ENCODE measurements around the gene KCNQ1.

KCNQ1 gene

GRCh38 chr11:2448661-2449547 lies 4.1 kb downstream of the KCNQ1 start:
- H4K8ac ChIP-seq (ENCODE audit: low read length): no peak overlapping the region
- H2BK15ac ChIP-seq (ENCODE audit: low read depth, poor library complexity, severe bottlenecking): no peak overlapping the region
- peak overlapping the region; percentile 11 for H2AFZ ChIP-seq (ENCODE audit: low read depth, low read length)
- no peak overlapping the region for H3K23ac ChIP-seq (ENCODE audit: low read length in 2 of 2)
- H3K14ac ChIP-seq (ENCODE audit: low read length in 2 of 2): no peak overlapping the region
- H4K91ac ChIP-seq (ENCODE audit: low read length): no peak overlapping the region
- no peak for DNase-seq
- H3K27ac ChIP-seq (ENCODE audit: low read length, poor library complexity, severe bottlenecking): no peak overlapping the region
- no peak overlapping the region for H2BK12ac ChIP-seq (ENCODE audit: low read length in 2 of 2)
- no peak overlapping the region for H3K4me2 ChIP-seq (ENCODE audit: low read length, poor library complexity, severe bottlenecking)
- peaks cover 9% of the 10 kb centered on the region for H3K4me1 ChIP-seq (ENCODE audit: control insufficient read depth, insufficient read depth, low read depth, low read length)
- no peaks in the 10 kb centered on the region for H3K79me1 ChIP-seq (replicated peaks; ENCODE audit: low read length, poor library complexity, severe bottlenecking)
- no peak overlapping the region for H3K4me3 ChIP-seq (ENCODE audit: insufficient read depth in 1 of 2, low read depth in 1 of 2, low read length in 2 of 2)
- H2BK120ac ChIP-seq (ENCODE audit: low read depth, low read length): no peak overlapping the region
- no peak overlapping the region for H3K18ac ChIP-seq (ENCODE audit: low read depth in 1 of 2, low read length in 2 of 2)
- no peaks in the 10 kb centered on the region for H3K36me3 ChIP-seq (ENCODE audit: control insufficient read depth in 1 of 2, insufficient read depth in 2 of 2, low read depth in 1 of 2, low read length in 2 of 2)
- H3K9me3 ChIP-seq (ENCODE audit: control insufficient read depth, low read length): no peaks in the 10 kb centered on the region
- H2AK5ac ChIP-seq (ENCODE audit: low read length, severe bottlenecking): no peak overlapping the region
- no peak overlapping the region for H2BK5ac ChIP-seq (ENCODE audit: low read depth, low read length, poor library complexity, severe bottlenecking)
- H3K4ac ChIP-seq (ENCODE audit: low read depth in 1 of 2, low read length in 2 of 2): no peak overlapping the region
- H3K27me3 ChIP-seq (ENCODE audit: control insufficient read depth in 1 of 2, insufficient read depth in 1 of 2, low read length in 2 of 2): peaks cover 75 to 79% of the 10 kb centered on the region in 2 experiments
- no peak overlapping the region for H3K9ac ChIP-seq (ENCODE audit: low read length)
- WGBS: 81% methylated on average over 21 of the region's 21 CpGs

GRCh38 chr11:2449548-2450320 lies 4.9 kb downstream of the KCNQ1 start:
- 83% methylated on average over 26 of the region's 26 CpGs for WGBS
- H3K4me1 ChIP-seq (ENCODE audit: control insufficient read depth, insufficient read depth, low read depth, low read length): peaks cover 7% of the 10 kb centered on the region
- H2BK5ac ChIP-seq (ENCODE audit: low read depth, low read length, poor library complexity, severe bottlenecking): no peak overlapping the region

DNA sequence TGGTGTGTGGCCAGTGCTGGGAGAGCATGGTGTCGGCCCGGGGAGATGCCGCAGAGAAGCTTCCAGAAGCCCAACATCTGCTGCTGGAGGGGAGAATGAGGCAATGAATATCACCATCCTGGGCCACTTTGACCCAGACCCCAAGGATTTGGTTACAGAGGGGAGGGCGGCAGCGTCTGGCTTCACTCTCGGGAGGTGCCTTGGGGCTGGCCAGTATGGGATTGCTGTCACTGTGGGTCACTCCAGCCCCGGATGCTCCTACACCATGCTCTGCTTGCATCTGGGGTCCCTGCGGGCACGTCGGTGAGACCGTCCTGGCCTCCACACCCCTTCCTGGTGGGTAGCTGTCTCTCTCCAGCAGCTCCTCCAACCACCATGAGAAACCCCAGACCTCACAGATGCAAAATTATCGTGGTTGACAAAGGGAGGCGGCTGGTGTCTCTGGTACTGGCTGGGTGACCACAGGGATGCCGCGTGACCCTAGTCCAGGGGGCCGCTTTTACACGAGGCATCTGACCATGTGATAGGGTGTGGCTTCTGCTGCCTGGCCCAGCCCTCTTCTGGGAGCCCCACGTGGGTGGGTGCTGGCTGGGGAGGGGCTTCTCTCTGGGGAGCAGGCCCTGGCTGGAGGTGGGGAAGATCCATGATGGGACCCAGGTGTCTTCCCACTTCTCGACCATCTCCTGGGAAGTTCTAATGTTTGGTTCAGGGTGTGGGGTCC lies 5.7 kb downstream of the KCNQ1 start:
- no peak overlapping the region for H2BK12ac ChIP-seq (ENCODE audit: low read length in 2 of 2)
- WGBS: 84% methylated on average over 19 of the region's 19 CpGs

More at GRCh38 chr11:2449548-2450320, 4.9 kb downstream of the KCNQ1 start:
- Histone ChIP-seq H3K4me2 (ENCODE audit: low read length, poor library complexity, severe bottlenecking) (no peak overlapping the region), H3K18ac (ENCODE audit: low read depth in 1 of 2, low read length in 2 of 2) (no peak overlapping the region), H2AK5ac (ENCODE audit: low read length, severe bottlenecking) (no peak overlapping the region), H2BK120ac (ENCODE audit: low read depth, low read length) (no peak overlapping the region), H4K8ac (ENCODE audit: low read length) (no peak overlapping the region), H3K9ac (ENCODE audit: low read length) (no peak overlapping the region), H3K23ac (ENCODE audit: low read length in 2 of 2) (no peak overlapping the region), H3K4me3 (ENCODE audit: insufficient read depth in 1 of 2, low read depth in 1 of 2, low read length in 2 of 2) (no peak overlapping the region), H3K36me3 (ENCODE audit: control insufficient read depth in 1 of 2, insufficient read depth in 2 of 2, low read depth in 1 of 2, low read length in 2 of 2) (no peaks in the 10 kb centered on the region), H3K9me3 (ENCODE audit: control insufficient read depth, low read length) (no peaks in the 10 kb centered on the region), H3K14ac (ENCODE audit: low read length in 2 of 2) (no peak overlapping the region), H2BK15ac (ENCODE audit: low read depth, poor library complexity, severe bottlenecking) (no peak overlapping the region), H2AFZ (ENCODE audit: low read depth, low read length) (peak overlapping the region; percentile 11), H3K79me1 (replicated peaks; ENCODE audit: low read length, poor library complexity, severe bottlenecking) (no peaks in the 10 kb centered on the region), H3K27me3 (ENCODE audit: control insufficient read depth in 1 of 2, insufficient read depth in 1 of 2, low read length in 2 of 2) (peaks cover 70 to 85% of the 10 kb centered on the region in 2 experiments), H3K4ac (ENCODE audit: low read depth in 1 of 2, low read length in 2 of 2) (no peak overlapping the region), H2BK12ac (ENCODE audit: low read length in 2 of 2) (no peak overlapping the region), H4K91ac (ENCODE audit: low read length) (no peak overlapping the region), H3K27ac (ENCODE audit: low read length, poor library complexity, severe bottlenecking) (no peak overlapping the region)
- no peak for DNase-seq

More for the DNA sequence above, 5.7 kb downstream of the KCNQ1 start:
- DNase-seq: no peak
- H3K18ac ChIP-seq (ENCODE audit: low read depth in 1 of 2, low read length in 2 of 2): no peak overlapping the region
- peaks cover 1% of the 10 kb centered on the region for H3K4me1 ChIP-seq (ENCODE audit: control insufficient read depth, insufficient read depth, low read depth, low read length)
- no peak overlapping the region for H2AK5ac ChIP-seq (ENCODE audit: low read length, severe bottlenecking)
- no peaks in the 10 kb centered on the region for H3K79me1 ChIP-seq (replicated peaks; ENCODE audit: low read length, poor library complexity, severe bottlenecking)
- H2BK5ac ChIP-seq (ENCODE audit: low read depth, low read length, poor library complexity, severe bottlenecking): no peak overlapping the region
- no peak overlapping the region for H2AFZ ChIP-seq (ENCODE audit: low read depth, low read length)
- H3K4ac ChIP-seq (ENCODE audit: low read depth in 1 of 2, low read length in 2 of 2): no peak overlapping the region
- H4K91ac ChIP-seq (ENCODE audit: low read length): no peak overlapping the region
- no peak overlapping the region for H3K4me3 ChIP-seq (ENCODE audit: insufficient read depth in 1 of 2, low read depth in 1 of 2, low read length in 2 of 2)
- H3K4me2 ChIP-seq (ENCODE audit: low read length, poor library complexity, severe bottlenecking): no peak overlapping the region
- peak overlapping the region; percentile 60 for H2BK15ac ChIP-seq (ENCODE audit: low read depth, poor library complexity, severe bottlenecking)
- no peak overlapping the region for H2BK120ac ChIP-seq (ENCODE audit: low read depth, low read length)
- no peaks in the 10 kb centered on the region for H3K36me3 ChIP-seq (ENCODE audit: control insufficient read depth in 1 of 2, insufficient read depth in 2 of 2, low read depth in 1 of 2, low read length in 2 of 2)
- no peak overlapping the region for H3K23ac ChIP-seq (ENCODE audit: low read length in 2 of 2)
- no peak overlapping the region for H3K27ac ChIP-seq (ENCODE audit: low read length, poor library complexity, severe bottlenecking)
- no peak overlapping the region for H3K14ac ChIP-seq (ENCODE audit: low read length in 2 of 2)
- peaks cover 67 to 83% of the 10 kb centered on the region in 2 experiments for H3K27me3 ChIP-seq (ENCODE audit: control insufficient read depth in 1 of 2, insufficient read depth in 1 of 2, low read length in 2 of 2)
- no peak overlapping the region for H4K8ac ChIP-seq (ENCODE audit: low read length)
- H3K9ac ChIP-seq (ENCODE audit: low read length): no peak overlapping the region
- H3K9me3 ChIP-seq (ENCODE audit: control insufficient read depth, low read length): no peaks in the 10 kb centered on the region

All from mesenchymal stem cell (in vitro differentiated cells and primary cell).